ENCODE results near the gene MCRIP2. TPM values are rescaled to one million over a fixed set of nuclear protein-coding genes. Genes with fewer than 3 reads are reported as not detected.
"Not testable (repeated sequence)": the region's sequence is repeated elsewhere in the genome, so short reads cannot be mapped to it uniquely, and the experiment has no call there.

MCRIP2 gene
- polyA plus RNA-seq (2013, experiment 1 of 2; ENCODE audit: insufficient read length), result 12.4 TPM
- 12.5 TPM for polyA plus RNA-seq (2013, experiment 2 of 2; ENCODE audit: insufficient read length)

GRCh38 chr16:641326-642188, at the start of gene MCRIP2:
MCRIP2 (plus strand) TSS chr16:641828; CDS start chr16:641992, 164 bp downstream.
- peak; percentile 71 for DNase-seq

- DNase-seq, result no peak
Observed at GRCh38 chr16:591892-592517, 49.6 kb upstream of the MCRIP2 start.

GRCh38 chr16:592518-593306, 48.9 kb upstream of the MCRIP2 start:
- DNase-seq, result no peak

GRCh38 chr16:593406-593805, 48.2 kb upstream of the MCRIP2 start:
- DNase-seq, result no peak

GRCh38 chr16:593807-594206, 47.8 kb upstream of the MCRIP2 start:
- DNase-seq, result no peak

- no peak for DNase-seq
Observed at GRCh38 chr16:595094-595528, 46.5 kb upstream of the MCRIP2 start.

GRCh38 chr16:595942-596735, 45.5 kb upstream of the MCRIP2 start:
- no peak for DNase-seq

GRCh38 chr16:596736-597060, 44.9 kb upstream of the MCRIP2 start:
- DNase-seq, result no peak

- DNase-seq, result not testable (repeated sequence)
Observed at GRCh38 chr16:597655-598054, 44.0 kb upstream of the MCRIP2 start.

GRCh38 chr16:598823-599739, 42.5 kb upstream of the MCRIP2 start:
- DNase-seq, result no peak

GRCh38 chr16:600781-601180, 40.8 kb upstream of the MCRIP2 start:
- DNase-seq, result no peak

GRCh38 chr16:603933-604332, 37.7 kb upstream of the MCRIP2 start:
- DNase-seq, result no peak

- DNase-seq, result no peak
Observed at GRCh38 chr16:606656-607307, 34.8 kb upstream of the MCRIP2 start.

- DNase-seq, result no peak
Observed at GRCh38 chr16:608019-608418, 33.6 kb upstream of the MCRIP2 start.

GRCh38 chr16:609316-609715, 32.3 kb upstream of the MCRIP2 start:
- no peak for DNase-seq

GRCh38 chr16:609984-610383, 31.6 kb upstream of the MCRIP2 start:
- no peak for DNase-seq

- DNase-seq, result no peak
Observed at GRCh38 chr16:610513-611381, 30.9 kb upstream of the MCRIP2 start.

GRCh38 chr16:615122-615521, 26.5 kb upstream of the MCRIP2 start:
- no peak for DNase-seq

GRCh38 chr16:616733-617586, 24.7 kb upstream of the MCRIP2 start:
- DNase-seq, result no peak

Data from fibroblast of skin of scalp (primary cell).